B cell (primary cell): Measurements from ENCODE around the gene UHRF2. TPM values are rescaled to one million over a fixed set of nuclear protein-coding genes. Genes with fewer than 3 reads are reported as not detected.

Source experiments
- ATAC-seq: fragments of 200-7000 bp; cut with Tn5 transposase; one replicate; pipeline ENCODE4 v1.10.0; 2021; ENCODE audit warnings: low read depth, mild to moderate bottlenecking, moderate number of reproducible peaks, moderate library complexity
- CTCF ChIA-PET: fragments of 350-600 bp; sonication (Branson Sonifier 250); formaldehyde crosslinking; loops from one replicate; lab custom pipeline; 2021; ENCODE audit warnings: antibody characterized with exemption, inconsistent platforms; lab: Charles Lee
- POLR2A ChIA-PET: fragments of 350-600 bp; sonication (Branson Sonifier 250); formaldehyde crosslinking; loops from one replicate; lab custom pipeline; 2021; ENCODE audit warnings: antibody characterized with exemption; lab: Charles Lee
- DNase-seq: peaks from one replicate; pipeline ENCODE4 v3.0.0; 2013
- H2AFZ ChIP-seq: 2 replicates; pipeline ENCODE4 v1.6.1; 2012; ENCODE audit warnings: mild to moderate bottlenecking, low read depth, low read length; ENCODE audit not compliant: insufficient read depth, poor library complexity, severe bottlenecking
- H3K27ac ChIP-seq, 2 donors: 1 replicate in 1 of 2; 2 replicates in 1 of 2; pipeline ENCODE4 v1.5.1; 2012 to 2013; ENCODE audit warnings: low read length in 2 of 2, mild to moderate bottlenecking in 2 of 2, moderate library complexity in 1 of 2
- H3K27me3 ChIP-seq, 4 experiments: fragments of 200-600 bp in 1 of 4; sonication (generic) in 1 of 4; replicated peaks in 1 of 4; 1 replicate in 2 of 4; 2 replicates in 2 of 4; pipeline versions ENCODE4 v1.6.1 to v1.7.0; 2013 to 2016; ENCODE audit warnings: low read length in 3 of 4, mild to moderate bottlenecking in 2 of 4, mixed read lengths in 1 of 4, moderate library complexity in 1 of 4; ENCODE audit not compliant: insufficient read depth in 4 of 4, control insufficient read depth in 3 of 4; ENCODE audit errors: control extremely low read depth in 1 of 4
- H3K36me3 ChIP-seq, 2 experiments: replicated peaks in 1 of 2; 1 replicate in 1 of 2; 2 replicates in 1 of 2; pipeline versions ENCODE4 v1.6.1 to v1.7.1; 2013; ENCODE audit warnings: low read length in 1 of 2; ENCODE audit not compliant: insufficient read depth in 2 of 2, control insufficient read depth in 1 of 2; ENCODE audit errors: control extremely low read depth in 1 of 2, extremely low read depth in 1 of 2
- H3K4me1 ChIP-seq, 2 donors: fragments of 200-600 bp in 1 of 2; sonication (generic) in 1 of 2; 1 replicate in 1 of 2; 2 replicates in 1 of 2; pipeline versions ENCODE4 v1.5.1 to v1.6.1; 2013 to 2017; ENCODE audit warnings: low read length in 2 of 2; ENCODE audit not compliant: control insufficient read depth in 2 of 2, insufficient read depth in 2 of 2
- H3K4me2 ChIP-seq: replicated peaks from 2 replicates; pipeline ENCODE3; 2012; ENCODE audit warnings: mild to moderate bottlenecking, low read depth, low read length; ENCODE audit not compliant: poor library complexity, severe bottlenecking
- H3K4me3 ChIP-seq, 5 experiments: fragments of 200-600 bp in 1 of 5; sonication (generic) in 1 of 5; 1 replicate in 3 of 5; 2 replicates in 2 of 5; pipeline versions ENCODE4 v1.5.1 to v1.7.0; 2011 to 2016; ENCODE audit warnings: low read length in 4 of 5, mild to moderate bottlenecking in 4 of 5, low read depth in 2 of 5, control low read depth in 1 of 5, moderate library complexity in 1 of 5; ENCODE audit not compliant: insufficient read depth in 1 of 5; ENCODE audit errors: control extremely low read depth in 1 of 5, extremely low read depth in 1 of 5
- H3K79me2 ChIP-seq: fragments of 200-600 bp; sonication (generic); one replicate; pipeline ENCODE4 v1.6.0; 2016; ENCODE audit warnings: low read length; ENCODE audit not compliant: control insufficient read depth, insufficient read depth
- H3K9ac ChIP-seq: fragments of 200-600 bp; sonication (generic); 2 replicates; pipeline ENCODE4 v1.6.1; 2017; ENCODE audit warnings: mild to moderate bottlenecking, low read length, moderate library complexity
- H3K9me3 ChIP-seq, 3 donors: one replicate each; pipeline versions ENCODE4 v1.6.1 to v1.7.1; 2013; ENCODE audit warnings: low read length in 2 of 3; ENCODE audit not compliant: control insufficient read depth in 2 of 3, insufficient read depth in 1 of 3; ENCODE audit errors: control extremely low read depth in 1 of 3
- H4K20me1 ChIP-seq: 2 replicates; pipeline ENCODE4 v1.6.0; 2012; ENCODE audit warnings: mild to moderate bottlenecking, low read length; ENCODE audit not compliant: insufficient read depth, control insufficient read depth, poor library complexity, severe bottlenecking
- H3K27ac Mint-ChIP-seq: one replicate; pipeline ENCODE4 v1.8.0; 2021; ENCODE audit warnings: mixed read lengths
- H3K27me3 Mint-ChIP-seq: one replicate; pipeline ENCODE4 v1.8.0; 2021; ENCODE audit warnings: mixed read lengths
- H3K4me1 Mint-ChIP-seq: one replicate; pipeline ENCODE4 v1.8.0; 2021; ENCODE audit warnings: mixed read lengths
- H3K4me3 Mint-ChIP-seq: one replicate; pipeline ENCODE4 v1.8.0; 2021; ENCODE audit warnings: mixed read lengths
- H3K9me3 Mint-ChIP-seq: one replicate; pipeline ENCODE4 v1.8.0; 2022; ENCODE audit warnings: mixed read lengths; ENCODE audit not compliant: insufficient read depth
- EZH2 ChIP-seq: IDR thresholded peaks from 2 replicates; pipeline ENCODE4 v1.6.1; 2012; ENCODE audit warnings: borderline replicate concordance, low read depth, mild to moderate bottlenecking, moderate library complexity, low read length; ENCODE audit not compliant: insufficient read depth, poor library complexity, severe bottlenecking
- WGBS: methylation state at CpG from one replicate; pipeline ENCODE4 v1.1.5; 2013; ENCODE audit warnings: missing lambda C conversion rate; ENCODE audit not compliant: insufficient coverage; 5-methylcytosine and 5-hydroxymethylcytosine counted together
- intact Hi-C: fragments of 100-400 bp; cut with micrococcal nuclease; formaldehyde crosslinking; loops from one replicate; pipeline ENCODE4 v1.10.0; 2022
- polyA plus RNA-seq: library from polyadenylated mRNA; depleted of rRNA; stranded (reverse); fragments of >200 nt; gene quantifications from 2 replicates; pipeline ENCODE4 v1.2.3, GENCODE V29; 2012
- total RNA-seq, 2 donors: library from RNA; stranded (reverse); fragments of 120-200 nt in 1 of 2; gene quantifications; 1 replicate in 1 of 2; 2 replicates in 1 of 2; pipeline versions ENCODE4 v1.2.3 to v1.2.4, GENCODE V29; 2013 to 2022
- TF ChIP-seq, protein P1 (sequence below): fragments of 200-600 bp; IDR thresholded peaks from one replicate; pipeline ENCODE4 v1.8.0; 2022; ENCODE audit warnings: antibody characterized with exemption, mild to moderate bottlenecking

UHRF2 gene
- total and polyA plus RNA-seq, 2 donors (not counting 1 experiment from before 2014, with no cell fraction given): 85.6 to 153 TPM

GRCh38 chr9:6467006-6467625, 54.1 kb downstream of the UHRF2 start:
- no peak overlapping the region for H3K4me3 ChIP-seq
- no peaks in the 10 kb centered on the region for H3K27me3 ChIP-seq
- H4K20me1 ChIP-seq: peaks cover 39% of the 10 kb centered on the region
- H3K79me2 ChIP-seq: peaks cover 61% of the 10 kb centered on the region
- POLR2A ChIA-PET: no interaction called here
- Mint-ChIP-seq H3K4me3 (no peak overlapping the region), H3K4me1 (peaks cover 5% of the 10 kb centered on the region), H3K9me3 (no peaks in the 10 kb centered on the region), H3K27ac (no peak overlapping the region), H3K27me3 (no peaks in the 10 kb centered on the region)
- H3K9ac ChIP-seq: no peak overlapping the region
- no peak overlapping the region for H2AFZ ChIP-seq
- ATAC-seq: no peak
- CTCF ChIA-PET: interaction anchor here (0.6 to 0.7 kb wide), 2 partner anchors 114 to 1672 kb away, joined by 4 to 5 read pairs; no protein-coding TSS in a partner anchor
- 91% methylated on average over 3 of the region's 6 CpGs for WGBS
- no peak for TF ChIP-seq EZH2
- TF ChIP-seq, protein P1, sequence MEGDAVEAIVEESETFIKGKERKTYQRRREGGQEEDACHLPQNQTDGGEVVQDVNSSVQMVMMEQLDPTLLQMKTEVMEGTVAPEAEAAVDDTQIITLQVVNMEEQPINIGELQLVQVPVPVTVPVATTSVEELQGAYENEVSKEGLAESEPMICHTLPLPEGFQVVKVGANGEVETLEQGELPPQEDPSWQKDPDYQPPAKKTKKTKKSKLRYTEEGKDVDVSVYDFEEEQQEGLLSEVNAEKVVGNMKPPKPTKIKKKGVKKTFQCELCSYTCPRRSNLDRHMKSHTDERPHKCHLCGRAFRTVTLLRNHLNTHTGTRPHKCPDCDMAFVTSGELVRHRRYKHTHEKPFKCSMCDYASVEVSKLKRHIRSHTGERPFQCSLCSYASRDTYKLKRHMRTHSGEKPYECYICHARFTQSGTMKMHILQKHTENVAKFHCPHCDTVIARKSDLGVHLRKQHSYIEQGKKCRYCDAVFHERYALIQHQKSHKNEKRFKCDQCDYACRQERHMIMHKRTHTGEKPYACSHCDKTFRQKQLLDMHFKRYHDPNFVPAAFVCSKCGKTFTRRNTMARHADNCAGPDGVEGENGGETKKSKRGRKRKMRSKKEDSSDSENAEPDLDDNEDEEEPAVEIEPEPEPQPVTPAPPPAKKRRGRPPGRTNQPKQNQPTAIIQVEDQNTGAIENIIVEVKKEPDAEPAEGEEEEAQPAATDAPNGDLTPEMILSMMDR: no peak
- peaks cover 0 to 21% of the 10 kb centered on the region in 2 experiments for H3K36me3 ChIP-seq
- H3K27ac ChIP-seq: no peak overlapping the region
- no peaks in the 10 kb centered on the region for H3K4me1 ChIP-seq
- H3K9me3 ChIP-seq: no peaks in the 10 kb centered on the region
- DNase-seq: no peak
- no peak overlapping the region for H3K4me2 ChIP-seq
- intact Hi-C loops: no loop called here

DNA sequence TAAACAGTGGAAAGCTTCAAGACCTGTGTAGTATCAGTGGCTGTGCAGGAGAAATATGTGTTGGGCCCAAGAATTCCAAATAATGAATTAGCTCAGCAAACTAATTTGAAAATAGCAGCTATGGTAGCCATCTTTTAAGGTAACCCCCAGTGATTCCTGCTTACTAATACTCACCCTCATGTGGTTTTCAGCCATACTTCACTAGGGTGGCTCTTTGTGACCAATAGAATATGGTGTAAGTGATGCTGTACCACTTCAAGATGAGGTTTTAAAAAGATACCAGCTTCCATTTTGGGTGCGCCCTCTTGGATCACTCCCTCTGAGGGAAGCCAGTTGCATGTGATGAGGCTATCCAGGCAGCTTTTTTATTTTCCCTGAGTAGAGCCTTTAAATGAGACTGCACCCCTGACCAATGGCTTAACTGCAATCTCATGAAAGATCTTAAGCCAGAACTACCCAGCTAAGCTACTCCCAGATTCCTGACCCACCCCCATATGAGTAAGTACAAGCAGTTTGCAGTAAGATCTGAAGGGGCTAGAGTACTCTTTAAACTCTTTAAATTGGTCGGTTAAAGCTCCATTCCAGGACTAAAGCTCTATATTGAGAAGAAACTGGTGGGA, 58.3 kb downstream of the UHRF2 start:
- ATAC-seq: no peak
- no peak for TF ChIP-seq EZH2
- TF ChIP-seq, protein P1: no peak
- Mint-ChIP-seq H3K4me3 (no peak overlapping the region), H3K4me1 (peaks cover 4% of the 10 kb centered on the region), H3K27me3 (no peaks in the 10 kb centered on the region), H3K9me3 (no peaks in the 10 kb centered on the region), H3K27ac (no peak overlapping the region)
- no peak for DNase-seq
- H3K9me3 ChIP-seq: no peaks in the 10 kb centered on the region
- intact Hi-C loops: no loop called here
- peaks cover 34% of the 10 kb centered on the region for H3K79me2 ChIP-seq
- peaks cover 0 to 20% of the 10 kb centered on the region in 2 experiments for H3K36me3 ChIP-seq
- no peak overlapping the region for H3K9ac ChIP-seq
- POLR2A ChIA-PET: no interaction called here
- no peak overlapping the region for H2AFZ ChIP-seq
- CTCF ChIA-PET: interaction anchor here (0.5 to 1.1 kb wide), 3 partner anchors 15 to 91 kb away, joined by 3 to 5 read pairs (median 3); no protein-coding TSS in a partner anchor
- no peak overlapping the region for H3K4me3 ChIP-seq
- no peak overlapping the region for H3K27ac ChIP-seq
- no peak overlapping the region for H3K4me2 ChIP-seq
- H4K20me1 ChIP-seq: peaks cover 25% of the 10 kb centered on the region
- H3K27me3 ChIP-seq: no peaks in the 10 kb centered on the region
- 83% methylated on average over 1 of the region's 2 CpGs for WGBS
- no peaks in the 10 kb centered on the region for H3K4me1 ChIP-seq
